ENCODE results near the gene SCRG1. TPM values are rescaled to one million over a fixed set of nuclear protein-coding genes. Genes with fewer than 3 reads are reported as not detected.

The SCRG1 gene
- total RNA-seq, 1 donor from 2014 or later = 4.3 TPM

GRCh38 chr4:173424899-173425805 is 26.2 kb upstream of the SCRG1 start:
- no peak overlapping the region for H3K4me3 Mint-ChIP-seq (ENCODE audit: unreplicated experiment)
- FAIRE-seq (peak; percentile 94), DNase-seq (ENCODE audit: low read depth) (peak; percentile 91)
- no peak for TF ChIP-seq CTCF (IDR thresholded peaks at IDR 0.05; ENCODE audit: insufficient read depth, low read depth, low read length)
- no peak for TF ChIP-seq EZH2 (IDR thresholded peaks at IDR 0.05; ENCODE audit: insufficient read depth, low read length)
- Histone ChIP-seq H3K27ac (ENCODE audit: low read depth, low read length) (peak overlapping the region; percentile 72), H3K4me3 (ENCODE audit: insufficient read depth, low read depth, low read length) (no peak overlapping the region), H3K79me2 (ENCODE audit: insufficient read depth, low read length) (no peaks in the 10 kb centered on the region), H3K9ac (ENCODE audit: low read length) (peak overlapping the region; percentile 20), H2AFZ (ENCODE audit: low read depth, low read length) (peak overlapping the region; percentile 12), H3K36me3 (ENCODE audit: insufficient read depth, low read length) (no peaks in the 10 kb centered on the region), H3K4me1 (ENCODE audit: insufficient read depth, low read length) (peaks cover 12% of the 10 kb centered on the region), H3K9me3 (ENCODE audit: insufficient read depth, low read depth, low read length) (no peaks in the 10 kb centered on the region), H3K4me2 (ENCODE audit: low read length) (peak overlapping the region; percentile 59), H4K20me1 (ENCODE audit: insufficient read depth, low read length) (no peaks in the 10 kb centered on the region), H3K27me3 (ENCODE audit: insufficient read depth, low read length) (no peaks in the 10 kb centered on the region)
- H3K9me3 Mint-ChIP-seq (ENCODE audit: unreplicated experiment) = no peaks in the 10 kb centered on the region
- H3K27ac Mint-ChIP-seq (ENCODE audit: unreplicated experiment) = peak overlapping the region; percentile 88
- H3K4me1 Mint-ChIP-seq (ENCODE audit: low read depth, unreplicated experiment) = peaks cover 12% of the 10 kb centered on the region
- H3K36me3 Mint-ChIP-seq (ENCODE audit: low read depth, unreplicated experiment) = peaks cover 1% of the 10 kb centered on the region
- H3K27me3 Mint-ChIP-seq (ENCODE audit: low read depth, unreplicated experiment) = no peaks in the 10 kb centered on the region

- H4K20me1 ChIP-seq (ENCODE audit: insufficient read depth, low read length) = no peaks in the 10 kb centered on the region
- H3K4me3 ChIP-seq (ENCODE audit: insufficient read depth, low read depth, low read length) = no peak overlapping the region
- H3K27me3 ChIP-seq (ENCODE audit: insufficient read depth, low read length) = no peaks in the 10 kb centered on the region
- no peaks in the 10 kb centered on the region for H3K36me3 ChIP-seq (ENCODE audit: insufficient read depth, low read length)
- H3K4me1 ChIP-seq (ENCODE audit: insufficient read depth, low read length) = peaks cover 10% of the 10 kb centered on the region
- H3K27ac ChIP-seq (ENCODE audit: low read depth, low read length) = no peak overlapping the region
- no peak overlapping the region for H3K27ac Mint-ChIP-seq (ENCODE audit: unreplicated experiment)
- H3K4me1 Mint-ChIP-seq (ENCODE audit: low read depth, unreplicated experiment) = peaks cover 11% of the 10 kb centered on the region
- TF ChIP-seq EZH2 (IDR thresholded peaks at IDR 0.05; ENCODE audit: insufficient read depth, low read length) = no peak
- no peak for TF ChIP-seq CTCF (IDR thresholded peaks at IDR 0.05; ENCODE audit: insufficient read depth, low read depth, low read length)
- H3K9me3 ChIP-seq (ENCODE audit: insufficient read depth, low read depth, low read length) = no peaks in the 10 kb centered on the region
- H3K27me3 Mint-ChIP-seq (ENCODE audit: low read depth, unreplicated experiment) = no peaks in the 10 kb centered on the region
- H3K9ac ChIP-seq (ENCODE audit: low read length) = no peak overlapping the region
- no peak for FAIRE-seq
- H2AFZ ChIP-seq (ENCODE audit: low read depth, low read length) = no peak overlapping the region
- H3K4me3 Mint-ChIP-seq (ENCODE audit: unreplicated experiment) = no peak overlapping the region
- H3K79me2 ChIP-seq (ENCODE audit: insufficient read depth, low read length) = no peaks in the 10 kb centered on the region
- H3K4me2 ChIP-seq (ENCODE audit: low read length) = peak overlapping the region; percentile 35
- peaks cover 1% of the 10 kb centered on the region for H3K36me3 Mint-ChIP-seq (ENCODE audit: low read depth, unreplicated experiment)
- peak; percentile 82 for DNase-seq (ENCODE audit: low read depth)
- H3K9me3 Mint-ChIP-seq (ENCODE audit: unreplicated experiment) = no peaks in the 10 kb centered on the region
Measured at GRCh38 chr4:173420801-173421200, 21.9 kb upstream of the SCRG1 start.

- Histone ChIP-seq H2AFZ (ENCODE audit: low read depth, low read length) (no peak overlapping the region), H4K20me1 (ENCODE audit: insufficient read depth, low read length) (no peaks in the 10 kb centered on the region), H3K79me2 (ENCODE audit: insufficient read depth, low read length) (no peaks in the 10 kb centered on the region), H3K27me3 (ENCODE audit: insufficient read depth, low read length) (no peaks in the 10 kb centered on the region), H3K9me3 (ENCODE audit: insufficient read depth, low read depth, low read length) (no peaks in the 10 kb centered on the region), H3K4me2 (ENCODE audit: low read length) (peak overlapping the region; percentile 35), H3K4me3 (ENCODE audit: insufficient read depth, low read depth, low read length) (no peak overlapping the region), H3K36me3 (ENCODE audit: insufficient read depth, low read length) (no peaks in the 10 kb centered on the region), H3K27ac (ENCODE audit: low read depth, low read length) (no peak overlapping the region), H3K4me1 (ENCODE audit: insufficient read depth, low read length) (peaks cover 6% of the 10 kb centered on the region), H3K9ac (ENCODE audit: low read length) (no peak overlapping the region)
- H3K4me1 Mint-ChIP-seq (ENCODE audit: low read depth, unreplicated experiment) = peaks cover 6% of the 10 kb centered on the region
- no peak overlapping the region for H3K27ac Mint-ChIP-seq (ENCODE audit: unreplicated experiment)
- no peak overlapping the region for H3K4me3 Mint-ChIP-seq (ENCODE audit: unreplicated experiment)
- peaks cover 1% of the 10 kb centered on the region for H3K36me3 Mint-ChIP-seq (ENCODE audit: low read depth, unreplicated experiment)
- H3K9me3 Mint-ChIP-seq (ENCODE audit: unreplicated experiment) = no peaks in the 10 kb centered on the region
- TF ChIP-seq CTCF (IDR thresholded peaks at IDR 0.05; ENCODE audit: insufficient read depth, low read depth, low read length) (peak; percentile 61), EZH2 (IDR thresholded peaks at IDR 0.05; ENCODE audit: insufficient read depth, low read length) (no peak)
- FAIRE-seq (no peak), DNase-seq (ENCODE audit: low read depth) (no peak)
- H3K27me3 Mint-ChIP-seq (ENCODE audit: low read depth, unreplicated experiment) = no peaks in the 10 kb centered on the region
Measured at GRCh38 chr4:173420324-173420752, 21.4 kb upstream of the SCRG1 start.

All from astrocyte (in vitro differentiated cells and primary cell).